A673 (cell line): Measurements from ENCODE around the gene CDK13. TPM values are rescaled to one million over a fixed set of nuclear protein-coding genes. Genes with fewer than 3 reads are reported as not detected.

Experiments
- BruUV-seq: library from RNA; stranded (reverse); fragments of 400-500 nt; replicated peaks from 2 replicates; lab custom pipeline; 2021; lab: Mats Ljungman, UMichigan
- CTCF ChIA-PET: fragments of 300-600 bp; sonication (Branson Sonifier 250); formaldehyde crosslinking; loops from one replicate; lab custom pipeline; 2022; ENCODE audit warnings: antibody characterized with exemption; lab: Charles Lee
- POLR2A ChIA-PET: fragments of 300-600 bp; sonication (Branson Sonifier 250); formaldehyde crosslinking; loops from one replicate; lab custom pipeline; 2022; ENCODE audit warnings: antibody characterized with exemption; ENCODE audit not compliant: low non-redundant PET; lab: Charles Lee
- DNase-seq: peaks from one replicate; pipeline ENCODE4 v3.0.0-alpha.2; 2015; ENCODE audit warnings: low spot score
- H3K27ac ChIP-seq: fragments of 200-600 bp; sonication (generic); 2 replicates; pipeline ENCODE4 v1.5.1; 2016; ENCODE audit warnings: mixed run types, low read depth, mild to moderate bottlenecking, mixed read lengths, antibody characterized with exemption, low read length; ENCODE audit not compliant: poor library complexity, severe bottlenecking
- H3K27me3 ChIP-seq: fragments of 200-600 bp; sonication (generic); replicated peaks from 2 replicates; pipeline ENCODE4 v1.6.1; 2017; ENCODE audit warnings: mixed run types, low read depth, mild to moderate bottlenecking, mixed read lengths, antibody characterized with exemption, low read length; ENCODE audit not compliant: insufficient read depth, poor library complexity
- H3K36me3 ChIP-seq: fragments of 200-600 bp; sonication (generic); 2 replicates; pipeline ENCODE4 v1.6.1; 2016; ENCODE audit warnings: mixed run types, mild to moderate bottlenecking, mixed read lengths, antibody characterized with exemption, low read length; ENCODE audit not compliant: insufficient read depth, poor library complexity, severe bottlenecking
- H3K4me1 ChIP-seq: fragments of 200-600 bp; sonication (generic); 2 replicates; pipeline ENCODE4 v1.6.1; 2017; ENCODE audit warnings: mixed run types, mild to moderate bottlenecking, mixed read lengths, antibody characterized with exemption, low read length; ENCODE audit not compliant: insufficient read depth, poor library complexity, severe bottlenecking
- H3K4me3 ChIP-seq: fragments of 200-600 bp; sonication (generic); 2 replicates; pipeline ENCODE4 v1.5.1; 2016; ENCODE audit warnings: low read depth, mixed run types, mild to moderate bottlenecking, mixed read lengths, low read length; ENCODE audit not compliant: poor library complexity, severe bottlenecking
- H3K9me3 ChIP-seq: fragments of 200-600 bp; sonication (generic); 2 replicates; pipeline ENCODE4 v1.6.1; 2016; ENCODE audit warnings: mixed run types, low read depth, mild to moderate bottlenecking, mixed read lengths, antibody characterized with exemption, low read length; ENCODE audit not compliant: poor library complexity, severe bottlenecking
- EZH2 ChIP-seq: fragments of 200-600 bp; sonication (generic); IDR thresholded peaks from 2 replicates; pipeline ENCODE4 v1.6.1; 2017; ENCODE audit warnings: borderline replicate concordance, low read depth, mild to moderate bottlenecking, mixed read lengths, antibody characterized with exemption, low read length; ENCODE audit not compliant: poor library complexity, severe bottlenecking
- intact Hi-C: fragments of 100-400 bp; cut with micrococcal nuclease; formaldehyde crosslinking; loops from one replicate; pipeline ENCODE4 v1.10.0; 2022; ENCODE audit not compliant: unreplicated experiment
- total RNA-seq: library from RNA; stranded (reverse); gene quantifications from 2 replicates; pipeline ENCODE4 v1.2.3, GENCODE V29; 2021
- TF ChIP-seq, protein P1 (sequence below): fragments of 300-800, 200-600 bp; sonication (generic); conservative IDR thresholded peaks from 2 replicates; pipeline ENCODE4 v1.5.1; 2017; ENCODE audit warnings: low read depth, mild to moderate bottlenecking, antibody characterized with exemption, low read length, moderate library complexity, mixed read lengths

Gene CDK13
- total RNA-seq, 1 experiment from 2014 or later: 56.6 TPM

DNA sequence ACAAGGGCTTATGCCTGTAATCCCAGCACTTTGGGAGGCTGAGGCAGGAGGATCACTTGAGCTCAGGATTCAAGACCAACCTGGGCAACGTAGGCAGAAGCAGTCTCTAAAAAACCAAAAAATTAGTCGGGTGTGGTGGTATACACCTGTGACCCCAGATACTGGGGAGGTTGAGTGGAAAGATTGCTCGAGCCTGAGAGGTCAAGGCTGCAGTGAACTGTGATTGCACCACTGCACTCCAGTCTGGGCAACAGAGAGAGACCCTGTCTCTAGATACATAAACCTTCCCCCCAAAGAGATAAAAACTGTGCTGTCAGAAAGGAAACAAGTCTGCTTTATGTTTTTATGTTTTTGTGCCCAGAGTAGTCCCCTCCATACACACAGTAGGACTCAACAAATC lies 27.5 kb upstream of the CDK13 start:
- Histone ChIP-seq H3K4me3 (no peak overlapping the region), H3K27me3 (no peaks in the 10 kb centered on the region), H3K9me3 (no peaks in the 10 kb centered on the region), H3K27ac (no peak overlapping the region), H3K36me3 (no peaks in the 10 kb centered on the region), H3K4me1 (no peaks in the 10 kb centered on the region)
- BruUV-seq: no TSS peak
- POLR2A ChIA-PET: no interaction called here
- intact Hi-C loops: no loop called here
- TF ChIP-seq EZH2: no peak
- TF ChIP-seq, protein P1, sequence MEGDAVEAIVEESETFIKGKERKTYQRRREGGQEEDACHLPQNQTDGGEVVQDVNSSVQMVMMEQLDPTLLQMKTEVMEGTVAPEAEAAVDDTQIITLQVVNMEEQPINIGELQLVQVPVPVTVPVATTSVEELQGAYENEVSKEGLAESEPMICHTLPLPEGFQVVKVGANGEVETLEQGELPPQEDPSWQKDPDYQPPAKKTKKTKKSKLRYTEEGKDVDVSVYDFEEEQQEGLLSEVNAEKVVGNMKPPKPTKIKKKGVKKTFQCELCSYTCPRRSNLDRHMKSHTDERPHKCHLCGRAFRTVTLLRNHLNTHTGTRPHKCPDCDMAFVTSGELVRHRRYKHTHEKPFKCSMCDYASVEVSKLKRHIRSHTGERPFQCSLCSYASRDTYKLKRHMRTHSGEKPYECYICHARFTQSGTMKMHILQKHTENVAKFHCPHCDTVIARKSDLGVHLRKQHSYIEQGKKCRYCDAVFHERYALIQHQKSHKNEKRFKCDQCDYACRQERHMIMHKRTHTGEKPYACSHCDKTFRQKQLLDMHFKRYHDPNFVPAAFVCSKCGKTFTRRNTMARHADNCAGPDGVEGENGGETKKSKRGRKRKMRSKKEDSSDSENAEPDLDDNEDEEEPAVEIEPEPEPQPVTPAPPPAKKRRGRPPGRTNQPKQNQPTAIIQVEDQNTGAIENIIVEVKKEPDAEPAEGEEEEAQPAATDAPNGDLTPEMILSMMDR: no peak
- CTCF ChIA-PET: no interaction called here
- DNase-seq: no peak

- no peak for TF ChIP-seq EZH2
- TF ChIP-seq, protein P1: no peak
- intact Hi-C loops: no loop called here
- H3K4me3 ChIP-seq: no peak overlapping the region
- no TSS peak for BruUV-seq
- H3K36me3 ChIP-seq: no peaks in the 10 kb centered on the region
- H3K9me3 ChIP-seq: no peaks in the 10 kb centered on the region
- H3K27ac ChIP-seq: no peak overlapping the region
- ChIA-PET POLR2A (no interaction called here), CTCF (no interaction called here)
- no peaks in the 10 kb centered on the region for H3K4me1 ChIP-seq
- H3K27me3 ChIP-seq: no peaks in the 10 kb centered on the region
- no peak for DNase-seq
Measured at GRCh38 chr7:39923091-39923490, 27.0 kb upstream of the CDK13 start.

DNA sequence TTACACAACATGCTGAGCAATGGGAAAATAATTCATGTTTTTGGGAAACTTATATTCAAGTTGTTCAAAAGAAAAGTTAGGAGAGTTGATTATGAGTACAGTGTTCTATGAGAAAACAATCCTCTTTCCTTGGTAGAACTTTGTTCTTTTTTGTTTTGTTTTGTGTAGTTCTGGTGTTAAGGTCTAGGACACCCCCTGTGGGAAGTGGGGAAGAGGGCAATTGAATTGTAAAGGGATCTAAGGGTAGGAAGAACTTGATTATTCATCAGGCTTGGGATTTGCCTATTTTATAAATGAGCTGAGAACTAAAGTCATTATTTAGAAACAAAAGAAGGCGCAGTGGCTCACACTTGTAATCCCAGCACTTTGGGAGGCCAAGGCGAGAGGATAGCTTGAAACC lies 25.9 kb upstream of the CDK13 start:
- Histone ChIP-seq H3K27ac (no peak overlapping the region), H3K36me3 (no peaks in the 10 kb centered on the region), H3K4me3 (no peak overlapping the region), H3K4me1 (no peaks in the 10 kb centered on the region), H3K9me3 (no peaks in the 10 kb centered on the region), H3K27me3 (no peaks in the 10 kb centered on the region)
- BruUV-seq: no TSS peak
- CTCF ChIA-PET: no interaction called here
- POLR2A ChIA-PET: no interaction called here
- intact Hi-C loops: no loop called here
- no peak for DNase-seq
- TF ChIP-seq EZH2: no peak
- TF ChIP-seq, protein P1: no peak
